CD4-positive, alpha-beta T cell treated with Interferon alpha-2 for 1 hour (primary cell): ENCODE measurements around the gene CHST11.

Experiments used
- DNase-seq, 2 donors: peaks; one replicate each; pipeline ENCODE4 v3.0.0-alpha.2; 2020 to 2022

Gene CHST11

DNA sequence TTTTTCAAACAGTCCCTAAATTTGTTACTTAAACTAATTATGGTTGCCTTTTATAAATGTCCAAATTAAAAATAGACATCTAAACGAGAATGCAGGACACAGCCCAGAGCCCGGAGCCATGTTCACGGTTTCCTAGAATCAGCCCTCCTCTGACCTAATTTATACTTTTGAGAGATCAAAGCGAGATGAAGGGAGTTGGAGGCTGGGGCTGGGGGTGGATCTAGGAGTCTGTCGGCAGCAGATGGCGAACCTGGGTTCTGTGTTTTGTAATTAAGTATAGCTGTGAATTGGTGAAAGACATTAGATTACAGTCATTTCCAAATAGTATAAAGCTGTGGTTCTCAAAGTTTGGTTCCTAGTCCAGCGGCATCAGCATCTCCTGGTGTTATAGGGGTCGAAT lies 291.2 kb downstream of the CHST11 start:
- DNase-seq: peak in 1 of 2 donors; percentile 41

GRCh38 chr12:104748356-104748755 lies 291.6 kb downstream of the CHST11 start:
- no peak for DNase-seq

DNA sequence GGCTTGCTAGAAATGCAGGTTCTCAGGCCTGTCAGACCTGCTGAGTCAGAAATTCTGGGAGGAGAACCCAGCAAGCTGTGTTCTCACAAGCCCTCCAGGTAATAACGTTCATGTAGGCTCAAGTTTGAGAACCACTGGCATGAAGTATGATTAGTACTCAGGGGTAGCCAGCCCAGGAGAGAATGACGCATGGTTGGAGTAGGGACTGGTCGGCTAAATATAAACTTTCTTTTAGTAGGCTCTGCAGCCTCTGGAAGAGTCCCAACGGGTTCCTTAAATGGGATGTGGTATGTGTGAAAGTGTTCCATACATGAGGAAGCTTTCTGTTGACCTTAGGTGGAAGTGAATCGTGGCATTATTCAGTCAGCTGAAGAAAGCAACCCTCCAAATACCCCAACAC lies 292.0 kb downstream of the CHST11 start:
- no peak for DNase-seq

GRCh38 chr12:104749545-104749944 lies 292.8 kb downstream of the CHST11 start:
- DNase-seq: no peak

DNA sequence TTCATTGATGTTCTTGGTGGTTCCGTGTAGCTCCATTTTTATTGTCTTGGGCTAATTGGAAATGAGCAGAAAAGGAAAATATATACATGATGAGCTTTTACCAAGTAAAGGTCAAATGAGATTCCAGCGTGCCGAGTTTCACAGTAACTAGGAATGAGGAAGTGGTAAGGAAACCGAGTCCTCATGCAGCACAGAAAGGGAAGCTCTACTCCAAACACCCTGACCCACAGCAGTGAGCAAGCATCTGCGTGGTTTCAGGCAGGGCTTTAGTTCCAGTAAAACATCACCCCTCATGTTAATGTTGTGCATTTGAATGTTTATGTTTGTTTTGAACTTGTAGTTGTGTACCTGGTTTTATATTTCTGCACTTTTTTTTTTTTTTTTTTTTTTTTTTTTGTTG lies 293.3 kb downstream of the CHST11 start:
- DNase-seq: peak; percentile 26 to 72

DNA sequence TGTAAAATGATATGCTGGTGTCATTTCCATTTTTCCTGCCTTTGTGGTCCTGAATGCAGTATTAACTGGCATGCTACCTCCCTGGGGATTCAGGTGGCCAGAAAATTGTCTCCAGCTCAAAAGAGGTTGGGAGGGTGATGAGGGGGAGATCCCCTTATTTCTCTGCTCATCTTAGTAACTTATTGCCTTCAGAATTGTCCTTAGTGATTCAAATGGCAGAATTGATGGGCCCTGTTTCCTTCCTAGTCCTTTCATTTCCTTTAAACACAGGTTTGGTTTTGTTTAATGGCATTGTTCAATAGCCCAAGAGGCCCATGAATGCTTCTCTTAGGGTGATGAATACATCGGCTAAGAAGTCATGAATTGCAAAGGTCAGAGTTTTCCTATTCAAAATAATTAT lies 294.4 kb downstream of the CHST11 start:
- DNase-seq: no peak

GRCh38 chr12:104751594-104751993 lies 294.8 kb downstream of the CHST11 start:
- no peak for DNase-seq

- DNase-seq: no peak
Observed at GRCh38 chr12:104752016-104752415, 295.3 kb downstream of the CHST11 start.

DNA sequence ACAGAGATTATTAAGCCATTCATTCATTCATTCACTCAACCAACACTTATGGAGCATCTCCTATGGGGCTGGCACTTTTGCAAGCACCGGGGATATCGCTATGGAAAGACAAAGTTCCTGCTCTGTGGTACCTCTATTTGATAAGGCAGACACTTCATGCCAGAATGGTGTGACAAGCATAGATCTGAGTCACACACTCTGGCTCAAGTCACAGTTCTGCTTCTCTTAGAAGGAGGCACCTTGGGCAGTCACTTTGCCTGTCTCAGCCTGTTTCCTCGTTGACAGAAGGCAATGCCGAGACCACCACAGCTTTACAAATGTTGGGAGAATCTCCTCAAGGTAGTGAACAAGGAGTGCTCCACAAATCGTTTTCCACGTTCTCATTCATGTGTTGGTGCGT lies 296.1 kb downstream of the CHST11 start:
- DNase-seq: no peak

DNA sequence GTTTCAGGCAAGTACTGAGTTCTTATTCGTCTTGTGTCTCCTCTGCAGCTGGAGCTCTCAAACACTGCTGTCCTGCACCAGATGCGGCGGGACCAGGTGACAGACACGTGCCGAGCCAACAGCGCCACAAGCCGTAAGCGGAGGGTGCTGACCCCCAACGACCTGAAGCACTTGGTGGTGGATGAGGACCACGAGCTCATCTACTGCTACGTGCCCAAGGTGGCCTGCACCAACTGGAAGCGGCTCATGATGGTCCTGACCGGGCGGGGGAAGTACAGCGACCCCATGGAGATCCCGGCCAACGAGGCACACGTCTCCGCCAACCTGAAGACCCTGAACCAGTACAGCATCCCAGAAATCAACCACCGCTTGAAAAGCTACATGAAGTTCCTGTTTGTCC lies 300.2 kb downstream of the CHST11 start:
- no peak for DNase-seq

GRCh38 chr12:104758771-104759170 lies 302.0 kb downstream of the CHST11 start:
- DNase-seq: no peak

- DNase-seq: no peak
Observed at GRCh38 chr12:104761091-104761490, 304.3 kb downstream of the CHST11 start.

- DNase-seq: no peak
Observed at GRCh38 chr12:104761611-104762010, 304.9 kb downstream of the CHST11 start.

GRCh38 chr12:104763168-104763805 lies 306.5 kb downstream of the CHST11 start:
- no peak for DNase-seq

GRCh38 chr12:104764225-104765091 lies 307.7 kb downstream of the CHST11 start:
- peak in 1 of 2 donors; percentile 22 for DNase-seq

GRCh38 chr12:104767261-104767660 lies 310.5 kb downstream of the CHST11 start:
- DNase-seq: no peak

- DNase-seq: no peak
Observed at GRCh38 chr12:104768033-104768432, 311.3 kb downstream of the CHST11 start.

DNA sequence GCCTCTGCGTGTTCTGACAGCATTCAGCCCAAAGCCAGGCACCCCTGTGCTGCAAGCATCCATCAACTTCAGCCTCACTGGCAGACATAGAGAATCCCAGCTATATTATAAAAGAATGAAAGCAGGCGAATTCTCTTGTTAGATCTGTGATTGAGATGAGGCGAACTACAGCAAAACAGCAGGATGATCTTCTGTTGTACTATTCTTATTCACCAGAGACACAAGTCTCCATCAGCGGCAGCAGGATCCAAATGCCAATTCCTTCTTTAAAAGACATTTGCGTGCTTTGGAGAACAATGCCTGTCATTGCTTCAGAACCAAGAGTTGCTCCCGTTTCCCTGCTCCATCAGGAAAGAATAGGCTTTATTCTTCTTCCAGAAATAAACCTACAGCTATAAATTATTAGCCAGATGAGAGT lies 312.4 kb downstream of the CHST11 start:
- no peak for DNase-seq

DNA sequence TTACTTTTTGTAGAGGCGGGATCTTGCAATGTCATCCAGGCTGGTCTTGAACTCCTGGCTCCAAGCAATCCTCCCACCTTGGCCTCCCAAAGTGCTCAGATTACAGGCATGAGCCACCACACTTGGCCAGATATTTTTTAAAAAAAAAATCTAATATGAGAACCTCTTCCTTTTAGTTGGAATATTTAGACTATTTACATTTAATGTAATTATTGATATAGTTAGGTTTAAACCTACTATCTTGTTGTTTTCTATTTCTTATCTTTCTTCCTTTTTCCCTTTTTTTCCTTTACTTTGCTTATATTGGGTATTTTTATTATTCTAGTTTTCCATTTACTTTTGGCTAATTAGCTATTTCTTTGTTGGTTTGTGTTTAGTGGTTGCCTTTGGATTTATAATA lies 315.6 kb downstream of the CHST11 start:
- no peak for DNase-seq

DNA sequence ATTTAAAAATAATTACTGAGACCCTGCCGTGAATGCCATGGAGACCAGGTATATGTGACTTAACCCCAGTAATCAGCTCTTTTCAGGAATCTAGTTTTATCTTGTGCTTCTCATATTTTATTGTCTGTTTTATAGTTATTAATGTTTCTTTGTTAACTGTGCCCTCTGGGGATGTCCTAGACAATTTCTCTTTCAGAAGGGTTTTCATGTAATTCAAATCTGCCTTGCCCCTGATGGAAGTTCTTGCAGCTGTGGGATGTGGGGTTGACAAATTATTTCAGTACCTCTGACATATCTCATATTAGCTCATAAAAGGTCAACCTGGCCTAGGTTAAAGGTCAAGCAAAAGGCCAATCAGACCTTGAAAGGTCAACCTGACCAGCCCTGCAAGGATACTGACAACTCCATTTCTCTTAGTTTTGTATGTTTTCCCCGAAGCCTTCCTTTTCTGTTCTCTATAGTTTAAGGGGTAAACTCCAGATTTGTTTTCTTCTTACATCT lies 319.0 kb downstream of the CHST11 start:
- no peak for DNase-seq

DNA sequence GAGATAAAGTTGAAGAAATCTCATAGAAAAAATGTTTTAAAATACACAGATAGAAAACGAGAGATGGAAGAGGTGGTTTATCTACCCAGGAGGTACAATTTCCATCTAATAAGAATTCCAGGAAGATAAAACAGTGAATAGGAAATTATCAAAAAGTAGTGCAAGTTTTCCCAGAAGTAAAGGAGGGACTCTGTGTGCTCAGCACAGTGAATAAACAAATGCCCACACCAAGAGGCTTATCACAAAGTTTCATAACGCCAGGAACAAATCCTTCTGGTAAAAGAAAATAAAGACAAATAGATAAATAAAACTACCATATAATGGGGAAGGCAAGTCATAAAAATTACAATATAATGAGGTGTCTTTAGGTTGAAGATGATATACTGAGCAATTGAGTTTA lies 322.4 kb downstream of the CHST11 start:
- DNase-seq: no peak

DNA sequence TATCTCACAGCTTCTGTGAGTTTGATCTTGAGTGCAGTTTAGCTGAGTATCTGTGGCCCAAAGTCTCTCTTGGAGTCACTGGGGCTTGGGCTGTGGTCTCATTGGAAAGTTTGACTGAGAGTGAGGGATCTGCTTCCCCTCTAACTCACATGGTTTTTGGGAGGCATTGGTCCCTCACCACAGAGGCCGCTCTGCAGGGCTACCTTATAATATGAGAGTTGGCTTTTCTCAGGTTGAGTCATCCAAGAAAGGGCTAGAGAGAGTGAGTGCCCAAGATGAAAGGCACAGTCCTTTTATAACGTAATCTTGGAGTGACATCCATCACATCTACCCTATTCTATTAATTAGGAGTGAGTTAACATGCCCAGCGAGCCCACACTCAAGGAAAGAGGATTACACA lies 325.5 kb downstream of the CHST11 start:
- no peak for DNase-seq

DNA sequence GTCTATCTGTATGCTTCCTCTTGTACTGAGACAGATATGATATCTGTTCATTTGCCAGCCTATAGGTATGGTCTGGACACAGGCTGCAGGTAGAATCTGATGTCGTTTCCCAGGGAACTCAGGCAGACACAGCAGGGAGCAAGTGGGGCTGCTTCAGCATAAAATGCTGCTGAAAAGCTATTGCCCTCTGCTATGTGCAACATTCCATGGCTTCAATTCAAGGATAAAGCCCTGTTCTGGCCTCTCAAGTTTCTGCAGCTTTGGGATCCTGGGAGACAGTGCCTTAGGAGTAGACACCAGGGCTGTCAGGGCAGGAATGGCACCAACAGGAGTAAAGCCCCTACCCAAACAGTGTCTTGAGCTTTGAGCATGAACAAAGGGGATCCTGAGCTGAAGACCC lies 327.8 kb downstream of the CHST11 start:
- no peak for DNase-seq

- no peak for DNase-seq
Observed at GRCh38 chr12:104785886-104786285, 329.1 kb downstream of the CHST11 start.
